CD4-positive, alpha-beta T cell treated with Interleukin-15 for 1 hour (primary cell): ENCODE data around the gene CANX.
"Not testable (repeated sequence)": the region's sequence is repeated elsewhere in the genome, so short reads cannot be mapped to it uniquely, and the experiment has no call there.

ENCODE experiments used
- DNase-seq: peaks from one replicate; pipeline ENCODE4 v3.0.0-alpha.2; 2020

The CANX gene, protein sequence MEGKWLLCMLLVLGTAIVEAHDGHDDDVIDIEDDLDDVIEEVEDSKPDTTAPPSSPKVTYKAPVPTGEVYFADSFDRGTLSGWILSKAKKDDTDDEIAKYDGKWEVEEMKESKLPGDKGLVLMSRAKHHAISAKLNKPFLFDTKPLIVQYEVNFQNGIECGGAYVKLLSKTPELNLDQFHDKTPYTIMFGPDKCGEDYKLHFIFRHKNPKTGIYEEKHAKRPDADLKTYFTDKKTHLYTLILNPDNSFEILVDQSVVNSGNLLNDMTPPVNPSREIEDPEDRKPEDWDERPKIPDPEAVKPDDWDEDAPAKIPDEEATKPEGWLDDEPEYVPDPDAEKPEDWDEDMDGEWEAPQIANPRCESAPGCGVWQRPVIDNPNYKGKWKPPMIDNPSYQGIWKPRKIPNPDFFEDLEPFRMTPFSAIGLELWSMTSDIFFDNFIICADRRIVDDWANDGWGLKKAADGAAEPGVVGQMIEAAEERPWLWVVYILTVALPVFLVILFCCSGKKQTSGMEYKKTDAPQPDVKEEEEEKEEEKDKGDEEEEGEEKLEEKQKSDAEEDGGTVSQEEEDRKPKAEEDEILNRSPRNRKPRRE

DNA sequence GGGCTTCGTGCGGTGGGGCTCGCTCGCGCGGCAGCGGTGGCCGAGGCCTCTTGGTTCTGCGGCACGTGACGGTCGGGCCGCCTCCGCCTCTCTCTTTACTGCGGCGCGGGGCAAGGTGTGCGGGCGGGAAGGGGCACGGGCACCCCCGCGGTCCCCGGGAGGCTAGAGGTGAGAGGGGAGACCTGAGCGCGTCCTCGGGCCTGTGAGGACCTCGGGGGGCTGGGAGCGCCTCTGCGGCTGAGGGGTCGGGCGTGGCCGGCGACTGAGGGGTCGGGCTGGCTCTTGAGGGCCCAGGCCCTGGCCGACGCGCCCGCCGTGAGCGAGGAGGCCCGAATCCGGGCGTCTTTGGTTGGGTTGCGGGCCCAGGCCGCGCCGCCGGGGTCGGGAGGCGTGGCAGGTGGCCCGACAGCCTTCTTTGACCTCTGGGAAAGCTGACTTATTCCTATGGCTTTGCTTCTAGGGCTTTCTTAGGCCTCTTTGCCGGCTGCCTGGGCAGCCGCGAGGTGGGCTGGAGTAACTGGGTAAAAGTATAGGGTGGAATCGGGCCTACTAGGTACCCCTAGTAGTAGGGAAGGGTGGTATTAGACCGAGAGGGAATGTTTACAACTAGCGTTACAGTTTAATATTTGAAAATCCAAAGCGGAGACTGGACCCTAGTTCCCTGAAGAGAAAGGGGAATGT is at the start of gene CANX:
Gene CANX, plus strand, starts transcription at position 33 of the 681 bp plus-strand sequence. CDS start 6,715 bp downstream, outside the sequence.
- DNase-seq, result no peak

DNA sequence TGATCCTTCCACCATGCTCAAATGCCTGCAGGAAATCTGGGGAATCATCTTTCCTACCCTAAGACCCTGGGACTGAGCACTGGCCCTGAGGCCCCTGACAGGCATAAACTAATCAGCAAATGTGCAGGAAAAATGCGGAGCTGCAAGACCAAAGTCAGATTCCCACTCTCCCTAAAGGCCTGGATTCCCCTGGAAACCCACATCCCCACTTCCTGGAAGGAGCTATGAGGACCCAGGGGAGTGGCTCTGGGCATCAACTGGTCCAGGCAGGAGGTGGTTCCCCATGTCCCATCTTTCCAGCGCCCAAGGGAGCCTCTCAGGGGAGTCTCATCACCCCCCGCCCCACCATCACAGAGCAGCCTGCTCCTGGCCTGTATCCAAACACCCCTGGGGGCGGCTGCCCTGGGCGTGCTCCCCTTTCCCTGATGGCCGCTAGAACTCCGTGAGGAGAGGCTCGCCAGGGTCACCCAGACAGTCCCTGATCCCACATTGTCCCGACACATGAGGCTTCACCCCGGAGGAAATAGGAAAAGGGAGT is 49.5 kb upstream of the CANX start:
- not testable (repeated sequence) for DNase-seq

DNA sequence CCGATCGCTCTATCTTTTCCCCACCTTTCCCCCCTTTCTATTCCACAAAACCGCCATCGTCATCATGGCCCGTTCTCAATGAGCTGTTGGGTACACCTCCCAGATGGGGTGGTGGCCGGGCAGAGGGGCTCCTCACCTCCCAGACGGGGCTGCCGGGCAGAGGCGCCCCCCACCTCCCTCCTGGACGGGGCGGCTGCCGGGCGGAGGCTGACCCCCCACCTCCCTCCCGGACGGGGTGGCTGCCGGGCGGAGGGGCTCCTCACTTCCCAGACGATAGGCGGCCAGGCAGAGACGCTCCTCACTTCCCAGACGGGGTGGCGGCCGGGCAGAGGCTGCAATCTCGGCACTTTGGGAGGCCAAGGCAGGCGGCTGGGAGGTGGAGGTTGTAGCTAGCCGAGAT is 48.5 kb upstream of the CANX start:
- DNase-seq, result not testable (repeated sequence)

DNA sequence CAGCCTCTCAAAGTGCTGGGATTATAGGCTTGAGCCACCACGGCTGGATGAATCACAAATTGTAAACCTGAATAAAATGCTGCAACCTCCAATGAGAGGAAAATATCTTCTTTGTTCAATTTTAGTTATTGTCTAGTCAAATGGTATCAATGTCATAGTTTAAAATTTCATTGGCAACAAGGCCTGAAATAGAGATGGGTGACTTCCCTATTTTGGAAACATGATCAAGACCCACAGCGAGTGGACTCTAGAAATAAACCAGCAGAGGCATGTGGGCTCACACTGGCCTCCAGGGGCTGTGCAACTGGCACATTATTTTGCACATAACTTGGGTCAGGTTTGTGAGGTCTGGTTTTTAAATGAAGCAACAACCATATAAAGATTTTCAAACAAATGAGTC is 45.6 kb upstream of the CANX start:
- DNase-seq, result not testable (repeated sequence)

DNA sequence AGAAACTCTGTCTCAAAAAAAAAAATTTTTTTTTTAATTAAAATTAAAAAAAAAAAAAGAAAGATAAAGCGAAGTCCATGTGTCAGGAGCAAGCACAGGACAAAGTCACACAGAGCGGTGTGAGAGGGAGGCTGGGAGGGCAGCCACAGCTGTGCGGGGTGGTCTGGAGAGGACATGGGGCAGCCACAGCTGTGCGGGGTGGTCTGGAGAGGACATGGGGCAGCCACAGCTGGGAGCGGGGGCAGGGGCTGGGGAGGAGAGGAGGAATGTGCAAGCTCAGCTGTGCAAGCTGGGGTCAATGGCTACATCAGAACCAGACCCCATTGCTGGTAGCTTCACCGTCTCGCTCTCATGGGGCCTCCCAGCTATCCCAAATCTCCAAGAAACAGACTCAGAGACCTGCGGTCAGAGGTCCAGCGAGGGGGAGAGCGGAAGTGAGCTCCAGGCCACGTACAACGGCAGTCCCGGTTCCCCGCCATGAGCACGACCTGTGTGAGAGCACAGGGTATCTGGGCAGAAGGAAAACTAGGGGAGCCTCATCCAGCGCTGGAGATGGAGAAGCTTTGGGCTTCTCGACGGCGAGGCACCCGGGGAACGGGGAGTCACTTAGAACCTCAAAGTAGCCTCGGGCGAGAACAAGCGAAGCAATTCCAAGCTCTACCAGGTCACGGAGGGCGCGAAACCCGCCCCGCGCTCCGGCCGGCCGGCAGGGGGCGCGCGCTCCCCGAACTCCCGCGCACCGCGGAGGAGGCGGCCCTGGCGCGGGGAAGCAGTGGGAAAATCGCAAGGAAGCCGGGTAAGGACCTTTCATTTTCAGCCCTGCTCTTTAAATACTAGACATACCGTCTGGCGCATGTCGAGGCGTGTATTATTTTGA is 41.2 kb upstream of the CANX start:
- DNase-seq, result not testable (repeated sequence)

DNA sequence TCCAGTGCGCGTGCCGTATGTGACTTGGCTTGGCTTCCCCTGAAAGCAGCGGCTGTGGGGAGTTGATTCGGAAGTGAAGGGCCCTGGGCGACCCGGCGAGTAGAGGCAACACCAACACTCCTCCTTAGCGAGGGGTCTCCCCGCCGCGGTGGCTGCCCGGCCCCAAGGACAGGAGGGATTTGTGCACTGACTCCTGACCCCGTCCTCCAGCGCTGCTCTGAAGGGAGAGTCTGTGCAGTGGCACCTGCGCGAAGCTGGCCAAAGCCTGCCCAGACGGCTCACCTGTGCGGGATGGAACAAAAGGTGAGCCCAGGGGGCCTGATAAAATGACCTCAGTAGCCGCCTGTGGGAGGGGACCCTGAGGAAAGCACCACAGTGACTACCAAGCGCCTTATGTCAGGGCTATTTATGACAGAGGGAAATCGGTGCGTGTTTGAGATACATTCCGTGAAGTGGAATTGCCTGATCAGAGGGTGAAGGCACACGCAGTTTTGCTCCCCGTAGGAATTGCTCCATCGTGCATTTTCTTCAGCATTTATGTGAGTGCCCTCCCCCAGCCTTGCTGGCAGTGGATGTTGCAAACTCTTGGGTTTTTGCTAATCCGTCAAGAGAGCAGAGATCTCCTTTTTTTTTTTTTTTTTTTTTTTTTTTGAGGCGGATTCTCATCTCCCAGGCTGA is 40.4 kb upstream of the CANX start:
- DNase-seq, result not testable (repeated sequence)

DNA sequence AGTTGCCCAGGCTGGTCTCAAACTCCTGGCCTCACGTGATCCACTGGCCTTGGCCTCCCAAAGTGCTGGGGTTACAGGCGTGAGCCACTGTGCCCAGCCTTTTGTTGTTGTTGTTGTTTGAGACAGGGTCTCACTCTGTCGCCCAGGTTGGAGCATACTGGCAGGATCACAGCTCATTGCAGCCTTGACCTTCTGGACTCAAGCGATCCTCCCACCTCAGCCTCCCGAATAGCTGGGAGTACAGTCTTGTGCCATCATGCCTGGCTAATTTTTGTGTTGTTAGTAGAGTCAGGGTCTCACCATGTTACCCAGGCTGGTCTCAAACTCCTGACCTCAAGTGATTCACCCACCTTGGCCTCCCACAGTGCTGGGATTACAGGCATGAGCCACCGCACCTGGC is 37.1 kb upstream of the CANX start:
- not testable (repeated sequence) for DNase-seq

DNA sequence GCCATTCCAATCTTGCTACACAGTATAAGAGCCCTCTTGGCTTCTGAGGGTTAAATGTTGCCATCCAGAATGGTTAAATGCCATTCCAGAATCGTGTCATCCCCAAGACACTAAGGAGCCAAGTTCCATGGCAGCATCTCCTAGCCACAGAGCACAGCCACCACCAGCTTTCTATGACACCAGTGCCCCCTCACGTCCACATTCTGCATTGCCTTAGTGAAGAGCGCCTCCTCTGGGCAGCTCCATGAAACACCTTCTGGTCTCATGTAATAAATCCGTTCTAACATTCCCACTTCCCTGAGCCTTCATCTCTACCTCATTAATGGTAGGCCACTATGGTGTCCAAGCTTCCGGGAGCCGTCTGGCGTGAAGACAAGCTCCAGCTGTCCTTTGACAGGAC is 30.4 kb upstream of the CANX start:
- peak; percentile 49 for DNase-seq

DNA sequence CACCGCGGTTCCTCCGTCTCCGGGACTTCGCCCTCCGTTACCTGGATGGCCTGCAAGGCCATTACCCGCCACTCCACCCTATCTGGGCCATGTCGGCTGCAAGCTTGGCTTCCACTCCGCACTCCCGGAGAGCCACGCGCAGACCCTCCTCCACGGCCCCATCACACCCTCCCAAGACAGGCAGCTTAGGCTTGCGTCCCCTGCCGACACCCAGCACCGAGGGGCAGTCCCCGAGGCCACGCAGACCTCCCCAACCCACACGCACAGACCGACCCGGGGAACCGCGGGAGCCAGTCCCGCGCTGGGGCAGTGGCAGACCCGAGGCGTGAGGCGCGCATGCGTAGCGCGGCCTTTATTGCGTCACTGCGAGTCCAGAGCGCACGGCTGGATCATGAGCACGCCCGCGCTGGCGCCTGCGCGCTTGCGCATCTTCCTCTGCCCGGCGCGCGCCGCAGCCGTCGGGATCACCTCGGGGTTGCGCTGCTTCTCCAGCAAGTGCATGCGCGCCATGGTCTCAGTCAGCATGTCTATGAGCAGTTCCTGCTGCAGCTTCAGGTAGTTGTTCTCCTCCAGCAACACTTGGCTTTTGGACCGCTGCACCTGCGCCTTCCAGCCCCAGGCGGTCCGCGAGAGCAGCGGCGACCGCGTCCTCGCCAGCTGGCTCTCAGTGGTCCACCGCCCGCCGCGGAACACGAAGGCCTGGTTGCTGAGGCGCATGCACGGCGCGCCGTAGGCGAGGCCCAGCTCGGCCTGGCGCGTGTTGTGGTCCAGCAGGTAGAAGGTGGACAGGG is 20.3 kb upstream of the CANX start:
- DNase-seq, result peak; percentile 95

DNA sequence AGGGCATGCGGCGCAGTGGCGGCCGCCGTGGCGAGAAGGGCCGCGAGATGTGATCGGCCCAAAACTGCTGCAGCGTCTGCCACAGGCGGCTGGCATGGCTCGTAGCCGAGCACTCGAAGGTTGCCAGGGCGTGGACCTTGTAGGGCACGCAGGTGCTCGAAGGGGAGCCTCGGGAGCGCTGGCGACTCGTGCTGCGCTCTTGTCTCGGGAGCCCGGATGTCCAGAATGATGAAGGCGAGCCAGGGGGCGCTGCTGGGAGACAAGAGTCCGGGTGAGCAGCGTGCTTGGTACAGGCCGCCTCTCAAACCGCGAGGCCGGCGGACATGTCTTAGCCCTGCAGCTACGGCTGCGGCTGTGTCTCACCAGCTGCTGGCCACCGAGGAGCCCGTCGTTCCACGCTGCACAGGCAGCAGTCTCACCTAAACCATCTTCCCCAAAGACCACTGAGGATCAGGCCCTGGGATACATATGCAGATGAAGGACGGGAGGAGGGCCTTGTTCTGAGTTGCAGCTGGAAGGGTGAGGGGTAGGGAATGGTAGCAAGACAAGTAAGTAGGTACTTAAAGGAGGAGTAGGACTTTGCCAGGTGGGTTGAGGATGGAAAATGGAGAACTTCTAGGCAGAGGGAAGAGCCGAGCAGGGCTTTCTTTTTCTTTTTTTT is 19.6 kb upstream of the CANX start:
- DNase-seq, result peak; percentile 74

DNA sequence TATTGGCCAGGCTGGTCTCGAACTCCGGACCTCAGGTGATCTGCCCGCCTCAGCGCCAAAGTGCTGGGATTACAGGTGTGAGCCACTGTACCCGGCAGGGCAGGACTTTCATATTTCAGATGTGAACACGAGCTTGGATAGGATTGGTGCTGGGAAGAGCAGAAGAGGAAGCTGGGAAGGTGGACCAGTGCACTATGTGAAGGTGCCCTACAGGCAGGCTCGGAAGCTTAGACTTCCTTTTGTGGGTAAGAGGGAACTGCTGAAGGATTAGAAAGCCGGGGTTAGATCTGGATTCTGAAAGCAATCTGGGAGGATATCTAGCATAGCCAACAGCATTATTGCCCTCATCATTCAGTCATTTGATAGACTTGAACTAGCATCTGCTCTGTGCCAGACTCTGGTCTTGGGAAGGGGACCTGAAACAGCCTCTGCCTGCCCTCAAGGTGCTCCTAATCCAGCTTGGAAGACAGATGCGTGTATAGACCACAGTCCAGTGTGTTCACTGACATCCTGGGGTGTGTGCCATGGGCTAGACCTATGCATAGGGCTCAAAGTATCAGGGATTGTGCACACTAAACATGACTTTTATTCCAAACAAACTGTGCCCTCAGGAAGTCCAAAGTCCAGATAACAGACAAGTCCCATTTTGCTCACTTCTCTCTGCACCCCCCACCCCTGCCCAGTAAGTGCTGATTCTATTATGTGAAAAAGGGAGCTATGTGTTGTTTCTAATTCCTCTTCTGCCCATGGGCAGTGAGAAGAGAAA is 18.6 kb upstream of the CANX start:
- DNase-seq, result no peak

DNA sequence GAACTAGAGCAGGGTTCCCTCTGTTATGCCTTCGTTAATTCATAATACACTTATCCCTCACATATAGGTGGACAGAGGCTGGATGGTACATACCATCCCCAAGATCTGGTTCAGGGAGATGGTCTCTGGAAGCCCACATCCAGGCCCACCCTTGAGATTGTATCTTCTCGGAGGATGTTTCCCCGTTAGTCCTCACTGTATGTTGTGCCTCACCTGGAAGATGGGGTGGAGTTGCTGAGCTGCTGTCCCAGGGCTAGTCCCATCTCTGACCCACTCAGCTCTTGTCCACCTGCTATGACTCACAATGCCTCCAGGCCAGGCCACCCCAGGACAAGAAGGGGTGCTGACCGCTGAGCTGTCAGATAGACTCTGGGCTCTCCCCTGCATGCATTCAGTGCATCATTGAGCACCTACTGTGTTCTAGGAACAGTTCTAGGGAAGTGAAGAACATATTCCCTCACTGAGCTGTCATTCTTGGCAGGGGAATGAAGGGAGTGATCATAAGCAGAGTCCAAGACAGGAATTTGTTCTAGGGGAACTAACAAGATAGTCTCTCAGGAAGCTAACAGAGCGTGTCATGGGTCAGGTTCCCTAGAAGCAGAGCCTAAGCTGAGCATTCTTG is 17.9 kb upstream of the CANX start, which contains the start of gene CBY3:
Gene CBY3, minus strand, starts transcription at position 255 of the 622 bp plus-strand sequence. Its CDS starts 116 bp downstream, at position 139.
- DNase-seq, result no peak

DNA sequence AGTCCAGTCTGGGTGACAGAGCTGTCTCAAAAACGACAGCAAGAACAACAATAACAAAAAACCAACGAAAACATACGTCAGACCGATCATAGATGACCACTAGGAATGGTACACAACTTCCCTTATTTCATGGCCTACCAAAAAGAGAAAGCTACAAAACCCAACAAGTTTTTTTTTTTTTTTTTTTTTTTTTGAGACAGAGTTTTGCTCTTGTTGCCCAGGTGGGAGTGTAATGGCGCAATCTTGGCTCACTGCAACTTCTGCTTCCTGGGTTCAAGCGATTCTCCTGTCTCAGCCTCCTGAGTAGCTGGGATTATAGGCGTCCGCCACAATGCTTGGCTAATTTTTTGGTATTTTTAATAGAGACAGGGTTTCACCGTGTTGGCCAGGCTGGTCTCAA is 9.6 kb upstream of the CANX start:
- not testable (repeated sequence) for DNase-seq

DNA sequence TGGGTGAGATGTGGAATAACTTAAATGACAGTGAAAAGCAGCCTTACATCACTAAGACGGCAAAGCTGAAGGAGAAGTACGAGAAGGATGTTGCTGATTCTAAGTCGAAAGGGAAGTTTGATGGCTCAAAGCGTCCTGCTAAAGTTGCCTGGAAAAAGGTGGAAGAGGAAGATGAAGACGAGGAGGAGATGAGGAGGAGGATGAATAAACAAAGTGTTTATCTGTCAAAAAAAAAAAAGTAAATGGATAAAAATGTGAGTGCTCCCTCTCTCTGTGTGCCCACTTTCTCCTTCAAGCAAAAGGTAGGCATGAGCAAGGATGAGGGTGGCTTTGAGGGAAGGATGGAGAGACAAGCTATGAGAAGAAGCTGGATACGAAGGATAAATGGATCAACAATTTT is 4.2 kb upstream of the CANX start:
- DNase-seq, result no peak

DNA sequence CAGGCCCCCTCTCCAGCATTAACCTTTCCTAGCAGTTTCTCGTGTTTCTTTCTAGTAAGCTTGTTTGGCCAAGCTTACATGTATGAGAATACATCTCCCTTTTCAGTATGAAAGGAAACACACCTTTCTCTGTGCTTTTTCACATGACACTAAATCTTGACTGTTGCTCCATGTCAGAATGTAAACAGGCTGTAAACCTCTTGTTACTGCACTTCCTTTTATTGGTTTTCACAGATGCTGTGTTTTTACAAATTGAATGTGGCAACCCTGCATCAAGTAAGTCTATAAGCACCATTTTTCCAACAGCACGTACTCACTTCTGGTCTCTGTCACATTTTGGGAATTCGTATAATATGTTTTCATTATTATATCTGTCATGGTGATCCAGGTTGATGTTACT is 2.2 kb upstream of the CANX start:
- no peak for DNase-seq

DNA sequence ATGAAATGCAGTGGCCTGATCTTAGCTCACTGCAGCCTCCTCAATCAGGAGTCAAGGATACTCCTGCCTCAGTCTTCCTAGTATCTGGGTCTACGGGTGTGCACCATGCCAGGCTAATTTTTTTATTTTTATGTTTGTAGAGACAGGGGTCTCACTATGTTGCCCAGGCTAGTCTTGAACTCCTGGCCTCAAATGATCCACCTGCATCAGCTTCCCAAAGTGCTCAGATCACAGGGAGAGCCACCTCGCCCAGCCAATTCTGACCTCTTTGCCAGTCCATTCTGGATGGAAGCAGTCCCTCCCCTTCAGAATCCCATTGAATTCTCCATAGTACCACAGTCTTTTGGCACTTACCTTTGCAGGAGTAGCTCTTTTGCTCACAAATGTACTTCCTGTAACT is 1.7 kb upstream of the CANX start:
- no peak for DNase-seq

DNA sequence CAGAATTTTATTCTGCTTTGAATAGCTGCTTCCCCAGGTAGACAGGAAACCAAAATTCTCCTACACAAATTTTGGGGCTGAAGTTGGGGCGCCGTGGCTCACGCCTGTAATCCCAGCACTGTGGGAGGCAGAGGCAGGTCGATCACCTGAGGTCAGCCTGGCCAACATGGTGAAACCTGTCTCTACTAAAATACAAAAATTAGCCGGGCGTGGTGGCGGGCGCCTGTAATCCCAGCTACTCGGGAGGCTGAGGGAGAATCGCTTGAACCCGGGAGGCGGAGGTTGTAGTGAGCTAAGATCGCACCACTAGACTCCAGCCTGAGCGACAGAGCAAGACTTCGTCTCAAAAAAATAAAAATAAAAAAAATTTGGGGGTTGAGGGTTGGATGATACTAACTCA is 1.2 kb upstream of the CANX start:
- DNase-seq, result not testable (repeated sequence)

DNA sequence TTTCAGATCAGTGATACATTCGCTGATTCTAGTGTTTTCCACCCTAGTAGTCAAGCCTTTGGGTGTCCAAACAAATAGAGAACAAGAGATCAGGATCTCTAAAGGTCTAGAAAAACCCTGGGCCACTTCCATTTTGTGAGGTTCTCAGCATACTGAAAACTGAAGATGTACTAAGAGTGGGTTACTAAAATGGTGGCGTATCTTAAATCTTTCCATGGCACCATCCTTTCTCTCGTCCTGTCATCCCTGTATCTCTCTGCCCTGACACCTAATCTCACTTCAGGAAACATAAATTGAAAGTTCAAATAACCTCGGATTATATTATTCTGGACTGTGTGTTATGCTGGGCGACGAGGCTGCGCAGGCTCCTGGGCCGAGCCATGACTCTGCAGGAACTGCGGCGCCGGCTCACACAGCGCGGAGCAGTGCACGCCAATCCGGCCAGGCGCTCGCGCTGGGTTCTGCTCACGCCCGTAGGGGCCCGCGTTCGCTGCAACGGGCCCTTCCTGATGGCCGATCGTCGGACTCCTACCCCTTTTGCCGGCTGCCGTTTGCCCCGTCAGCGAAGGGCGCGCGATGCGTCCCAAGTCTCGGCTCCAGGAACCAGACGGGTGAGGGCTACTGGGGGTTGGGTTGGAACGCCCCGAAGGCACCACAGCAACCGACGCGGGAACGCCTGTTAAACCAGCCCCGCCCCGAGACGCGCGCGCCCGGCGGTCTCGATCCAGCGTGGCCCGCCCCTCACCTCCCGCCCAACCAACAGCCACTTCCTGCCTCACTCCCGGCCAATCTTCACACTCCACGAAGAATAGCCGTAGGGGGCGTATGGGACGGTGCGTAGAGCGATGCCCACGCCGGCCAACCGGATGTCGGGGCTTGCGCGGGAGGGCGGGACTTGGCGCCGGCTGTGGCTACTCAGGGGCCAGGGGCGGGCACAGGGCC is 503 bp upstream of the CANX start:
- peak; percentile 99 for DNase-seq
